Central memory CD4-positive, alpha-beta T cell (primary cell): ENCODE measurements around the gene ABCC1.
"Not testable (repeated sequence)": the region's sequence is repeated elsewhere in the genome, so short reads cannot be mapped to it uniquely, and the experiment has no call there.

ENCODE experiments used
- DNase-seq: peaks from one replicate; pipeline ENCODE4 v3.0.0; 2022

ABCC1 gene

GRCh38 chr16:16086653-16087446, 137.4 kb downstream of the ABCC1 start:
- DNase-seq = no peak

GRCh38 chr16:16090238-16090637, 140.8 kb downstream of the ABCC1 start:
- DNase-seq = no peak

GRCh38 chr16:16092925-16093627, 143.7 kb downstream of the ABCC1 start:
- DNase-seq = no peak

GRCh38 chr16:16093628-16094332, 144.4 kb downstream of the ABCC1 start:
- no peak for DNase-seq

- no peak for DNase-seq
These were observed 146.2 kb downstream of the ABCC1 start for GRCh38 chr16:16095646-16096045.

- DNase-seq = no peak
These were observed 146.9 kb downstream of the ABCC1 start for GRCh38 chr16:16096121-16096857.

- DNase-seq = no peak
These were observed 147.4 kb downstream of the ABCC1 start for GRCh38 chr16:16096858-16097213.

GRCh38 chr16:16099320-16099719, 149.9 kb downstream of the ABCC1 start:
- no peak for DNase-seq

GRCh38 chr16:16100631-16101030, 151.2 kb downstream of the ABCC1 start:
- DNase-seq = no peak

- DNase-seq = no peak
These were observed 152.2 kb downstream of the ABCC1 start for GRCh38 chr16:16101585-16101984.

- DNase-seq = no peak
These were observed 153.3 kb downstream of the ABCC1 start for GRCh38 chr16:16102738-16103137.

- DNase-seq = not testable (repeated sequence)
These were observed 154.9 kb downstream of the ABCC1 start for GRCh38 chr16:16104132-16104803.

GRCh38 chr16:16104804-16105141, 155.4 kb downstream of the ABCC1 start:
- not testable (repeated sequence) for DNase-seq

GRCh38 chr16:16105646-16106045, 156.2 kb downstream of the ABCC1 start:
- no peak for DNase-seq

- DNase-seq = no peak
These were observed 157.1 kb downstream of the ABCC1 start for GRCh38 chr16:16106466-16106865.

- no peak for DNase-seq
These were observed 158.4 kb downstream of the ABCC1 start for GRCh38 chr16:16107839-16108238.

- DNase-seq = no peak
These were observed 159.3 kb downstream of the ABCC1 start for GRCh38 chr16:16108759-16109158.

GRCh38 chr16:16109453-16110110, 160.2 kb downstream of the ABCC1 start:
- no peak for DNase-seq

GRCh38 chr16:16110111-16110490, 160.7 kb downstream of the ABCC1 start:
- DNase-seq = no peak

GRCh38 chr16:16111639-16112038, 162.2 kb downstream of the ABCC1 start:
- no peak for DNase-seq

GRCh38 chr16:16112450-16113053, 163.1 kb downstream of the ABCC1 start:
- no peak for DNase-seq

- DNase-seq = no peak
These were observed 163.7 kb downstream of the ABCC1 start for GRCh38 chr16:16113076-16113475.
